SW 1271 (cell line): ENCODE data around the gene AKAP13.
"Not testable (repeated sequence)": the region's sequence is repeated elsewhere in the genome, so short reads cannot be mapped to it uniquely, and the experiment has no call there.

ENCODE experiments used
- DNase-seq, 2 experiments: peaks; one replicate each; lab custom pipeline; 2025; lab: John Stamatoyannopoulos, UW

Gene AKAP13

GRCh38 chr15:85380217-85380811 lies at the start of gene AKAP13:
TSS of gene AKAP13 (plus strand) at chr15:85380603. CDS start at chr15:85485721, 105,118 bp downstream.
- peak; percentile 99 to 100 for DNase-seq

GRCh38 chr15:85330901-85331588 lies 49.4 kb upstream of the AKAP13 start:
- DNase-seq = peak; percentile 48 to 84

- DNase-seq = no peak
These were observed 48.6 kb upstream of the AKAP13 start for GRCh38 chr15:85331655-85332285.

- peak in 1 of 2 experiments; percentile 32 for DNase-seq
These were observed 47.1 kb upstream of the AKAP13 start for GRCh38 chr15:85333132-85333831.

GRCh38 chr15:85334241-85334640 lies 46.2 kb upstream of the AKAP13 start:
- DNase-seq = no peak

- DNase-seq = no peak
These were observed 45.0 kb upstream of the AKAP13 start for GRCh38 chr15:85335193-85335942.

- DNase-seq = no peak
These were observed 43.5 kb upstream of the AKAP13 start for GRCh38 chr15:85336880-85337279.

GRCh38 chr15:85337425-85338074 lies 42.9 kb upstream of the AKAP13 start:
- DNase-seq = no peak

GRCh38 chr15:85340321-85340665 lies 40.1 kb upstream of the AKAP13 start:
- DNase-seq = no peak

GRCh38 chr15:85340852-85341251 lies 39.6 kb upstream of the AKAP13 start:
- no peak for DNase-seq

- DNase-seq = not testable (repeated sequence)
These were observed 38.2 kb upstream of the AKAP13 start for GRCh38 chr15:85342163-85342562.

GRCh38 chr15:85343443-85343842 lies 37.0 kb upstream of the AKAP13 start:
- peak; percentile 75 to 86 for DNase-seq

GRCh38 chr15:85344241-85344640 lies 36.2 kb upstream of the AKAP13 start:
- peak in 1 of 2 experiments; percentile 66 for DNase-seq

- DNase-seq = peak; percentile 66 to 86
These were observed 35.7 kb upstream of the AKAP13 start for GRCh38 chr15:85344653-85345114.

- not testable (repeated sequence) for DNase-seq
These were observed 35.0 kb upstream of the AKAP13 start for GRCh38 chr15:85345196-85345918.

- peak in 1 of 2 experiments; percentile 68 for DNase-seq
These were observed 33.8 kb upstream of the AKAP13 start for GRCh38 chr15:85346462-85347084.

GRCh38 chr15:85347264-85348047 lies 32.9 kb upstream of the AKAP13 start:
- DNase-seq = not testable (repeated sequence)

- DNase-seq = not testable (repeated sequence)
These were observed 32.2 kb upstream of the AKAP13 start for GRCh38 chr15:85348048-85348766.

GRCh38 chr15:85349062-85349461 lies 31.3 kb upstream of the AKAP13 start:
- not testable (repeated sequence) for DNase-seq
